CD14-positive monocyte (primary cell): Measurements from ENCODE around the gene CCDC116. TPM values are rescaled to one million over a fixed set of nuclear protein-coding genes. Genes with fewer than 3 reads are reported as not detected.
A peak's percentile ranks its signal among the peaks of the same experiment; 100 is the strongest.

ENCODE experiments used
- DNase-seq, 3 donors: peaks; one replicate each; pipeline ENCODE4 v3.0.0-alpha.2; 2011 to 2022
- H2AFZ ChIP-seq: 2 replicates; pipeline ENCODE4 v1.6.0; 2012; ENCODE audit warnings: mild to moderate bottlenecking, low read depth, low read length, inconsistent platforms; ENCODE audit not compliant: insufficient read depth, poor library complexity, severe bottlenecking
- H3K27ac ChIP-seq, 2 donors: 1 replicate in 1 of 2; 2 replicates in 1 of 2; pipeline ENCODE4 v1.5.1; 2012 to 2013; ENCODE audit warnings: low read length in 2 of 2, control low read depth in 1 of 2, inconsistent platforms in 1 of 2, low read depth in 1 of 2, mild to moderate bottlenecking in 1 of 2
- H3K27me3 ChIP-seq, 2 donors: one replicate each; pipeline versions ENCODE4 v1.6.0 to v1.6.1; 2011 to 2013; ENCODE audit warnings: low read length in 2 of 2; ENCODE audit not compliant: control insufficient read depth in 2 of 2, insufficient read depth in 2 of 2
- H3K36me3 ChIP-seq, 2 donors: replicated peaks in 1 of 2; 1 replicate in 1 of 2; 2 replicates in 1 of 2; pipeline versions ENCODE4 v1.5.1 to v1.6.1; 2012 to 2013; ENCODE audit warnings: low read length in 2 of 2, control low read depth in 1 of 2, inconsistent platforms in 1 of 2, mild to moderate bottlenecking in 1 of 2; ENCODE audit not compliant: insufficient read depth in 2 of 2, control insufficient read depth in 1 of 2
- H3K4me1 ChIP-seq, 2 donors: 1 replicate in 1 of 2; 2 replicates in 1 of 2; pipeline versions ENCODE4 v1.5.1 to v1.6.1; 2012 to 2013; ENCODE audit warnings: low read length in 2 of 2, control low read depth in 1 of 2, inconsistent platforms in 1 of 2, mild to moderate bottlenecking in 1 of 2, moderate library complexity in 1 of 2; ENCODE audit not compliant: insufficient read depth in 2 of 2, control insufficient read depth in 1 of 2
- H3K4me2 ChIP-seq: replicated peaks from 2 replicates; pipeline ENCODE3; 2012; ENCODE audit warnings: low read length, moderate library complexity, mild to moderate bottlenecking; ENCODE audit not compliant: poor library complexity, severe bottlenecking; ENCODE audit errors: extremely low read depth
- H3K4me3 ChIP-seq, 3 experiments: fragments of 200-600 bp in 1 of 3; sonication (generic) in 1 of 3; replicated peaks in 1 of 3; 1 replicate in 2 of 3; 2 replicates in 1 of 3; pipeline ENCODE4 v1.5.1; 2011 to 2013; ENCODE audit warnings: low read length in 3 of 3, mild to moderate bottlenecking in 3 of 3, control low read depth in 2 of 3, low read depth in 2 of 3, inconsistent platforms in 1 of 3, moderate library complexity in 1 of 3
- H3K79me2 ChIP-seq: 2 replicates; pipeline ENCODE4 v1.6.0; 2012; ENCODE audit warnings: mild to moderate bottlenecking, control low read depth, inconsistent platforms, low read length, moderate library complexity; ENCODE audit not compliant: insufficient read depth
- H3K9ac ChIP-seq: 2 replicates; pipeline ENCODE4 v1.6.0; 2017; ENCODE audit warnings: low read length, mild to moderate bottlenecking; ENCODE audit not compliant: insufficient read depth, poor library complexity, severe bottlenecking
- H3K9me3 ChIP-seq, 2 donors: replicated peaks in 1 of 2; 1 replicate in 1 of 2; 2 replicates in 1 of 2; pipeline versions ENCODE4 v1.5.1 to v1.6.1; 2012 to 2013; ENCODE audit warnings: low read length in 2 of 2, control low read depth in 1 of 2; ENCODE audit not compliant: control insufficient read depth in 1 of 2, insufficient read depth in 1 of 2
- H4K20me1 ChIP-seq: 2 replicates; pipeline ENCODE4 v1.6.0; 2012; ENCODE audit warnings: mild to moderate bottlenecking, low read length, control low read depth, moderate library complexity; ENCODE audit not compliant: insufficient read depth
- H3K27ac Mint-ChIP-seq, 7 donors: one replicate each; pipeline ENCODE4 v1.8.0; 2020; ENCODE audit warnings: mild to moderate bottlenecking in 7 of 7, mixed read lengths in 7 of 7, moderate library complexity in 6 of 7, inconsistent platforms in 2 of 7
- H3K27me3 Mint-ChIP-seq, 3 donors: one replicate each; pipeline ENCODE4 v1.8.0; 2021 to 2022; ENCODE audit warnings: low read depth in 3 of 3, mild to moderate bottlenecking in 3 of 3, mixed read lengths in 3 of 3, moderate library complexity in 3 of 3, inconsistent platforms in 1 of 3
- H3K36me3 Mint-ChIP-seq, 2 donors: one replicate each; pipeline ENCODE4 v1.8.0; 2020; ENCODE audit warnings: mixed read lengths in 2 of 2, inconsistent platforms in 1 of 2, mild to moderate bottlenecking in 1 of 2
- H3K4me1 Mint-ChIP-seq: one replicate; pipeline ENCODE4 v1.8.0; 2020; ENCODE audit warnings: mild to moderate bottlenecking, mixed read lengths
- H3K4me3 Mint-ChIP-seq, 2 donors: one replicate each; pipeline ENCODE4 v1.8.0; 2020; ENCODE audit warnings: mild to moderate bottlenecking in 2 of 2, mixed read lengths in 2 of 2, moderate library complexity in 1 of 2
- H3K9me3 Mint-ChIP-seq, 7 donors: one replicate each; pipeline ENCODE4 v1.8.0; 2020 to 2022; ENCODE audit warnings: mixed read lengths in 7 of 7, mild to moderate bottlenecking in 6 of 7, moderate library complexity in 6 of 7, inconsistent platforms in 2 of 7
- WGBS: methylation state at CpG from one replicate; pipeline ENCODE4 v1.1.5; 2013; ENCODE audit warnings: missing lambda C conversion rate; ENCODE audit not compliant: insufficient coverage; 5-methylcytosine and 5-hydroxymethylcytosine counted together
- intact Hi-C, 2 donors: fragments of 100-400 bp; cut with micrococcal nuclease; formaldehyde crosslinking; loops; one replicate each; pipeline versions ENCODE4 v1.15.0 to v1.15.1; 2023
- polyA plus RNA-seq, 3 donors: library from polyadenylated mRNA; depleted of rRNA in 1 of 3; unstranded in 2 of 3; stranded (reverse) in 1 of 3; fragments of 300-500 nt in 2 of 3; fragments of >200 nt in 1 of 3; fragmentation: Illumina TruSeq in 2 of 3; gene quantifications; 1 replicate in 2 of 3; 2 replicates in 1 of 3; pipeline ENCODE4 v1.2.3, GENCODE V29; 2012 to 2021
- TF ChIP-seq, protein P1 (sequence below): fragments of 200-600 bp; IDR thresholded peaks from one replicate; pipeline ENCODE4 v1.8.0; 2022; ENCODE audit warnings: antibody characterized with exemption, mild to moderate bottlenecking

The CCDC116 gene
- polyA plus RNA-seq, 3 donors: 0.21 TPM; not detected in 2

DNA sequence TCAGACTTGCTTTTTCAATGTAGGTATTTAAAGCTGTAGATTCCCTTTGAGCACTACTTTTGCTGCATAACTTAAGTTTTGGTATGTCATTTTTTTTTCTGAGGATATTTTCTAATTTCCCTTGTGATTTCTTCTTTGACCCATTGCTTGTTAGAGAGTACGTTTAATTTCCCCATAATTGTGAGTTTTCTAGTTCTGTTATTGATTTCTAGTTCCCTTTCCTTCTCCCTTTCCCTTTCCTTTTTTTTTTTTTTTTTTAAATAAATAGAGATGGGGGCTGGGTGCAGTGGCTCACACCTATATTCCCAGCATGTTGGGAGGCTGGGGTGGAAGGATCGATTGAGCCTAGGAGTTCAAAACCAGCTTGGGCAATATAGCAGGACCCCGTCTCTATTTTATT lies 34.3 kb upstream of the CCDC116 start:
- H3K36me3 ChIP-seq: peaks cover 25 to 56% of the 10 kb centered on the region in 2 donors
- no peak overlapping the region for H3K9ac ChIP-seq
- no peak overlapping the region for H3K4me2 ChIP-seq
- Mint-ChIP-seq H3K36me3 (peaks cover 45 to 55% of the 10 kb centered on the region in 2 donors), H3K27ac (peak overlapping the region in 1 of 7 donors; percentile 83), H3K9me3 (peaks cover 0 to 1% (median 0%) of the 10 kb centered on the region in 7 donors), H3K4me1 (peaks cover 23% of the 10 kb centered on the region), H3K27me3 (peaks cover 0 to 3% (median 0%) of the 10 kb centered on the region in 3 donors), H3K4me3 (no peak overlapping the region)
- DNase-seq: no peak
- no CpG with 5 or more reads among the region's 3 CpGs for WGBS
- TF ChIP-seq, protein P1, sequence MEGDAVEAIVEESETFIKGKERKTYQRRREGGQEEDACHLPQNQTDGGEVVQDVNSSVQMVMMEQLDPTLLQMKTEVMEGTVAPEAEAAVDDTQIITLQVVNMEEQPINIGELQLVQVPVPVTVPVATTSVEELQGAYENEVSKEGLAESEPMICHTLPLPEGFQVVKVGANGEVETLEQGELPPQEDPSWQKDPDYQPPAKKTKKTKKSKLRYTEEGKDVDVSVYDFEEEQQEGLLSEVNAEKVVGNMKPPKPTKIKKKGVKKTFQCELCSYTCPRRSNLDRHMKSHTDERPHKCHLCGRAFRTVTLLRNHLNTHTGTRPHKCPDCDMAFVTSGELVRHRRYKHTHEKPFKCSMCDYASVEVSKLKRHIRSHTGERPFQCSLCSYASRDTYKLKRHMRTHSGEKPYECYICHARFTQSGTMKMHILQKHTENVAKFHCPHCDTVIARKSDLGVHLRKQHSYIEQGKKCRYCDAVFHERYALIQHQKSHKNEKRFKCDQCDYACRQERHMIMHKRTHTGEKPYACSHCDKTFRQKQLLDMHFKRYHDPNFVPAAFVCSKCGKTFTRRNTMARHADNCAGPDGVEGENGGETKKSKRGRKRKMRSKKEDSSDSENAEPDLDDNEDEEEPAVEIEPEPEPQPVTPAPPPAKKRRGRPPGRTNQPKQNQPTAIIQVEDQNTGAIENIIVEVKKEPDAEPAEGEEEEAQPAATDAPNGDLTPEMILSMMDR: no peak
- H3K9me3 ChIP-seq: no peaks in the 10 kb centered on the region
- H3K27me3 ChIP-seq: no peaks in the 10 kb centered on the region
- peaks cover 100% of the 10 kb centered on the region for H4K20me1 ChIP-seq
- H3K79me2 ChIP-seq: peaks cover 100% of the 10 kb centered on the region
- no peaks in the 10 kb centered on the region for H3K4me1 ChIP-seq
- no peak overlapping the region for H2AFZ ChIP-seq
- no peak overlapping the region for H3K27ac ChIP-seq
- intact Hi-C loops: no loop called here
- no peak overlapping the region for H3K4me3 ChIP-seq

- intact Hi-C loops: no loop called here
- Mint-ChIP-seq H3K4me3 (no peak overlapping the region), H3K9me3 (peaks cover 0 to 1% (median 0%) of the 10 kb centered on the region in 7 donors), H3K27ac (peak overlapping the region in 3 of 7 donors; percentile 46 to 72 (median 62)), H3K27me3 (no peaks in the 10 kb centered on the region), H3K36me3 (peaks cover 35 to 45% of the 10 kb centered on the region in 2 donors), H3K4me1 (peaks cover 26% of the 10 kb centered on the region)
- no peak for DNase-seq
- Histone ChIP-seq H3K4me2 (no peak overlapping the region), H3K9ac (no peak overlapping the region), H3K9me3 (no peaks in the 10 kb centered on the region), H3K79me2 (peaks cover 100% of the 10 kb centered on the region), H3K27me3 (no peaks in the 10 kb centered on the region), H3K4me1 (peaks cover 6% of the 10 kb centered on the region in 2 donors), H2AFZ (no peak overlapping the region), H3K36me3 (peaks cover 16 to 46% of the 10 kb centered on the region in 2 donors), H4K20me1 (peaks cover 99% of the 10 kb centered on the region), H3K27ac (peak overlapping the region in 1 of 2 donors; percentile 17), H3K4me3 (no peak overlapping the region)
- TF ChIP-seq, protein P1: no peak
- 88% methylated on average over 5 of the region's 6 CpGs for WGBS
These were observed 33.3 kb upstream of the CCDC116 start for GRCh38 chr22:21599053-21599893.
